Kidney (tissue), 14 donors: ENCODE measurements around the gene LIX1L. TPM values are rescaled to one million over a fixed set of nuclear protein-coding genes. Genes with fewer than 3 reads are reported as not detected.

Experiments
- DNase-seq, 5 donors: peaks; one replicate each; pipeline ENCODE4 v3.0.0-alpha.2; 2013 to 2020
- FAIRE-seq: peaks from 2 replicates; lab custom pipeline; 2012; peaks lifted over from hg19 to GRCh38; lab: Jason Lieb, UNC
- H3K27ac ChIP-seq, 2 donors: one replicate each; pipeline ENCODE4 v1.7.0; 2013; ENCODE audit warnings: low read depth in 2 of 2, low read length in 2 of 2, inconsistent platforms in 1 of 2
- H3K27me3 ChIP-seq: one replicate; pipeline ENCODE4 v1.7.1; 2013; ENCODE audit warnings: low read length, inconsistent platforms; ENCODE audit not compliant: control insufficient read depth, insufficient read depth
- H3K36me3 ChIP-seq, 3 donors: one replicate each; pipeline versions ENCODE4 v1.7.0 to v1.7.1; 2013; ENCODE audit warnings: low read length in 3 of 3, control low read depth in 1 of 3, inconsistent platforms in 1 of 3; ENCODE audit not compliant: insufficient read depth in 3 of 3, control insufficient read depth in 2 of 3
- H3K4me1 ChIP-seq, 3 donors: one replicate each; pipeline versions ENCODE4 v1.7.0 to v1.7.1; 2013; ENCODE audit warnings: low read length in 3 of 3, inconsistent platforms in 1 of 3, low read depth in 1 of 3; ENCODE audit not compliant: control insufficient read depth in 2 of 3, insufficient read depth in 2 of 3
- H3K4me3 ChIP-seq, 3 donors: one replicate each; pipeline versions ENCODE4 v1.7.0 to v1.8.1; 2013; ENCODE audit warnings: low read length in 3 of 3, control low read depth in 1 of 3, inconsistent platforms in 1 of 3
- H3K9ac ChIP-seq, 3 donors: one replicate each; pipeline versions ENCODE4 v1.7.0 to v1.7.1; 2013; ENCODE audit warnings: low read length in 3 of 3, control low read depth in 1 of 3, inconsistent platforms in 1 of 3
- H3K9me3 ChIP-seq, 3 donors: one replicate each; pipeline versions ENCODE4 v1.7.0 to v1.7.1; 2013; ENCODE audit warnings: low read length in 3 of 3, control low read depth in 1 of 3, inconsistent platforms in 1 of 3; ENCODE audit not compliant: control insufficient read depth in 2 of 3, insufficient read depth in 1 of 3
- CTCF ChIP-seq: IDR thresholded peaks from 3 replicates; pipeline ENCODE4 v1.5.1; 2012; ENCODE audit warnings: mild to moderate bottlenecking, moderate library complexity, borderline replicate concordance; ENCODE audit not compliant: insufficient read depth; ENCODE audit errors: extremely low read depth
- intact Hi-C: fragments of 100-400 bp; cut with DNase I; formaldehyde crosslinking; loops from one replicate; pipeline ENCODE4 v1.11.1; 2022
- polyA plus RNA-seq: library from polyadenylated mRNA; stranded (reverse); fragments of 350-450 nt; fragmentation: Illumina TruSeq; extraction: RNeasy Lipid Tissue Mini Kit (QIAGEN cat#74804); gene quantifications from one replicate; pipeline ENCODE4 v1.2.3, GENCODE V29; 2014; ENCODE audit warnings: low read depth, low replicate concordance; ENCODE audit not compliant: insufficient read depth
- total RNA-seq: library from RNA; stranded (reverse); fragmentation: NEBNext Ultra II Directional; extraction: Animal tissue kit (Norgen Biotek cat#: 25700); gene quantifications from one replicate; pipeline ENCODE4 v1.2.1, GENCODE V29; 2021
- donor health status: control.
- donor health status: control.
- donor health status: control.
- donor health status: control.
- donor health status: control.
- donor health status: DM: yes; HTN: yes; CAD: no.
- donor health status: Normal renal cell carcinoma (clear cell type).

The LIX1L gene
- total and polyA plus RNA-seq, 2 donors from 2014 or later, result 10.0 to 27.8 TPM

- peaks cover 0 to 37% (median 31%) of the 10 kb centered on the region in 3 donors for H3K4me1 ChIP-seq
- no peaks in the 10 kb centered on the region for H3K27me3 ChIP-seq
- peak overlapping the region in 2 of 3 donors; percentile 3 to 35 for H3K4me3 ChIP-seq
- H3K9me3 ChIP-seq, result no peaks in the 10 kb centered on the region
- H3K36me3 ChIP-seq, result no peaks in the 10 kb centered on the region
- intact Hi-C loops, result no loop called here
- H3K27ac ChIP-seq, result peak overlapping the region; percentile 84 to 91
- DNase-seq, result peak in 1 of 5 donors; percentile 69
- no peak for TF ChIP-seq CTCF
- FAIRE-seq, result peak; percentile 72
- H3K9ac ChIP-seq, result peak overlapping the region in 2 of 3 donors; percentile 4 to 27
Measured at GRCh38 chr1:145985502-145986439, 28.0 kb upstream of the LIX1L start.

GRCh38 chr1:145985129-145985501 is 27.3 kb upstream of the LIX1L start:
- Histone ChIP-seq H3K4me3 (peak overlapping the region in 1 of 3 donors; percentile 35), H3K27me3 (no peaks in the 10 kb centered on the region), H3K36me3 (no peaks in the 10 kb centered on the region), H3K27ac (peak overlapping the region; percentile 84 to 91), H3K9ac (peak overlapping the region in 2 of 3 donors; percentile 1 to 7), H3K4me1 (peaks cover 0 to 41% (median 37%) of the 10 kb centered on the region in 3 donors), H3K9me3 (no peaks in the 10 kb centered on the region)
- no peak for FAIRE-seq
- no peak for DNase-seq
- intact Hi-C loops, result no loop called here
- no peak for TF ChIP-seq CTCF

- H3K36me3 ChIP-seq, result no peaks in the 10 kb centered on the region
- no peaks in the 10 kb centered on the region for H3K27me3 ChIP-seq
- peak overlapping the region; percentile 84 to 94 for H3K27ac ChIP-seq
- TF ChIP-seq CTCF, result no peak
- FAIRE-seq (no peak), DNase-seq (no peak)
- intact Hi-C loops, result no loop called here
- H3K4me3 ChIP-seq, result no peak overlapping the region
- peak overlapping the region in 2 of 3 donors; percentile 7 to 22 for H3K9ac ChIP-seq
- H3K9me3 ChIP-seq, result no peaks in the 10 kb centered on the region
- H3K4me1 ChIP-seq, result peaks cover 4 to 45% (median 39%) of the 10 kb centered on the region in 3 donors
Measured at GRCh38 chr1:145983960-145984830, 26.4 kb upstream of the LIX1L start.
